ENCODE measurements around the gene MAEL.

GRCh38 chr1:166956057-166956850, 32.8 kb upstream of the MAEL start:
- TF ChIP-seq RFX5 (IDR thresholded peaks at IDR 0.05; ENCODE audit: low read length) (no peak), NRF1 (IDR thresholded peaks at IDR 0.05; ENCODE audit: low read depth, low read length) (no peak), JUND (IDR thresholded peaks at IDR 0.05) (no peak)

Measured in SK-N-SH (cell line).